Endothelial cell of umbilical vein (primary cell): ENCODE data around the gene GLCE. TPM values are rescaled to one million over a fixed set of nuclear protein-coding genes. Genes with fewer than 3 reads are reported as not detected.

ENCODE experiments used
- BruUV-seq: library from RNA; stranded (reverse); fragments of 400-500 nt; replicated peaks from 2 replicates; lab custom pipeline; 2021; lab: Mats Ljungman, UMichigan
- CTCF ChIA-PET: fragments of 300-600, 350-600 bp; sonication (Branson Sonifier 250); formaldehyde crosslinking; loops from one replicate; lab custom pipeline; 2021; ENCODE audit warnings: antibody characterized with exemption, inconsistent platforms; lab: Charles Lee
- POLR2A ChIA-PET: fragments of 300-600, 350-600 bp; sonication (Branson Sonifier 250); formaldehyde crosslinking; loops from one replicate; lab custom pipeline; 2021; ENCODE audit warnings: antibody characterized with exemption, inconsistent platforms; lab: Charles Lee
- DNase-seq: peaks from one replicate; pipeline ENCODE4 v3.0.0-alpha.2; 2011; ENCODE audit warnings: low read depth, low spot score
- FAIRE-seq: peaks from 2 replicates; lab custom pipeline; 2011; peaks lifted over from hg19 to GRCh38; lab: Jason Lieb, UNC
- H2AFZ ChIP-seq: 2 replicates; pipeline ENCODE4 v1.6.0; 2012; ENCODE audit warnings: low read depth, low read length, control low read depth, inconsistent platforms
- H3K27ac ChIP-seq: 2 replicates; pipeline ENCODE4 v1.5.1; 2011; ENCODE audit warnings: low read depth, mild to moderate bottlenecking, control low read depth, low read length, moderate library complexity; ENCODE audit not compliant: insufficient read depth
- H3K27me3 ChIP-seq, 2 experiments: 2 replicates each; pipeline versions ENCODE4 v1.6.0 to v1.6.1; 2011; ENCODE audit warnings: low read length in 2 of 2, mixed read lengths in 1 of 2; ENCODE audit not compliant: control insufficient read depth in 2 of 2, insufficient read depth in 2 of 2
- H3K36me3 ChIP-seq, 2 experiments: 2 replicates in 1 of 2; 3 replicates in 1 of 2; pipeline ENCODE4 v1.5.1; 2011; ENCODE audit warnings: low read length in 2 of 2, mild to moderate bottlenecking in 1 of 2, moderate library complexity in 1 of 2; ENCODE audit not compliant: control insufficient read depth in 2 of 2, insufficient read depth in 2 of 2; ENCODE audit errors: extremely low read depth in 1 of 2
- H3K4me1 ChIP-seq: 3 replicates; pipeline ENCODE4 v1.5.1; 2011; ENCODE audit warnings: mild to moderate bottlenecking, low read length; ENCODE audit not compliant: control insufficient read depth, insufficient read depth; ENCODE audit errors: extremely low read depth
- H3K4me2 ChIP-seq: 2 replicates; pipeline ENCODE4 v1.6.1; 2011; ENCODE audit warnings: low read length, control low read depth, mixed read lengths; ENCODE audit not compliant: insufficient read depth
- H3K4me3 ChIP-seq, 3 experiments: fragments of 200-600 bp in 1 of 3; sonication (generic), shearing (Covaris generic) in 1 of 3; replicated peaks in 1 of 3; 2 replicates each; pipeline ENCODE4 v1.5.1; 2011 to 2016; ENCODE audit warnings: control low read depth in 3 of 3, low read length in 3 of 3, mild to moderate bottlenecking in 2 of 3, inconsistent platforms in 1 of 3, low read depth in 1 of 3, moderate library complexity in 1 of 3; ENCODE audit not compliant: insufficient read depth in 1 of 3
- H3K79me2 ChIP-seq: 2 replicates; pipeline ENCODE4 v1.6.0; 2012; ENCODE audit warnings: low read length, inconsistent platforms; ENCODE audit not compliant: control insufficient read depth, insufficient read depth
- H3K9ac ChIP-seq: replicated peaks from 2 replicates; pipeline ENCODE3; 2011; ENCODE audit warnings: low read length, control low read depth; ENCODE audit not compliant: insufficient read depth; ENCODE audit errors: extremely low read depth
- H3K9me1 ChIP-seq: replicated peaks from 3 replicates; pipeline ENCODE4 v1.6.0; 2011; ENCODE audit warnings: mild to moderate bottlenecking, low read length; ENCODE audit not compliant: control insufficient read depth, insufficient read depth; ENCODE audit errors: extremely low read depth
- H3K9me3 ChIP-seq: replicated peaks from 2 replicates; pipeline ENCODE4 v1.5.1; 2012; ENCODE audit warnings: low read length, inconsistent platforms; ENCODE audit not compliant: control insufficient read depth, insufficient read depth
- H4K20me1 ChIP-seq: replicated peaks from 2 replicates; pipeline ENCODE3; 2011; ENCODE audit warnings: mild to moderate bottlenecking, low read length; ENCODE audit not compliant: control insufficient read depth, insufficient read depth; ENCODE audit errors: extremely low read depth
- CTCF ChIP-seq, 2 donors: IDR thresholded peaks; 1 replicate in 1 of 2; 2 replicates in 1 of 2; pipeline ENCODE4 v1.5.1; 2011; ENCODE audit warnings: low read length in 2 of 2, mild to moderate bottlenecking in 2 of 2, moderate library complexity in 2 of 2, control low read depth in 1 of 2, inconsistent platforms in 1 of 2, low read depth in 1 of 2; ENCODE audit not compliant: insufficient read depth in 1 of 2; ENCODE audit errors: extremely low read depth in 1 of 2
- EZH2 ChIP-seq: IDR thresholded peaks from 2 replicates; pipeline ENCODE4 v1.6.1; 2012; ENCODE audit warnings: borderline replicate concordance, low read depth, mild to moderate bottlenecking, moderate library complexity, low read length, inconsistent platforms; ENCODE audit not compliant: severe bottlenecking
- FOS ChIP-seq: IDR thresholded peaks from 2 replicates; pipeline ENCODE4 v1.6.1; 2011; ENCODE audit warnings: mild to moderate bottlenecking, low read length, moderate library complexity, borderline replicate concordance; ENCODE audit not compliant: insufficient read depth
- GATA2 ChIP-seq: IDR thresholded peaks from 2 replicates; pipeline ENCODE4 v1.7.0; 2011; ENCODE audit warnings: low read depth, mild to moderate bottlenecking, moderate library complexity, mixed read lengths, low read length; ENCODE audit not compliant: insufficient read length, insufficient read depth
- JUN ChIP-seq: IDR thresholded peaks from 2 replicates; pipeline ENCODE4 v1.6.1; 2011; ENCODE audit warnings: borderline replicate concordance, low read depth; ENCODE audit not compliant: insufficient read length, insufficient read depth
- MAX ChIP-seq: IDR thresholded peaks from 2 replicates; pipeline ENCODE4 v1.6.1; 2011; ENCODE audit not compliant: insufficient read depth, insufficient read length
- MYC ChIP-seq: IDR thresholded peaks from one replicate; pipeline ENCODE4 v1.6.1; 2011; ENCODE audit warnings: mild to moderate bottlenecking, low read depth, low read length
- POLR2A ChIP-seq: IDR thresholded peaks from 2 replicates; pipeline ENCODE4 v1.6.1; 2012; ENCODE audit warnings: low read depth, mild to moderate bottlenecking, control low read depth, low read length
- POLR2AphosphoS5 ChIP-seq: IDR thresholded peaks from 2 replicates; pipeline ENCODE4 v1.6.1; 2012; ENCODE audit warnings: low read depth, mild to moderate bottlenecking, control low read depth, low read length, moderate library complexity; ENCODE audit not compliant: insufficient read depth
- dilution Hi-C: fragments of 300-500 bp; cut with MboI; formaldehyde crosslinking; loops from one replicate; pipeline ENCODE4 v1.15.0; 2019; ENCODE audit warnings: low sequenced_read_pairs; ENCODE audit not compliant: extremely low pct_ligation_motif_present
- intact Hi-C: fragments of 100-400 bp; cut with micrococcal nuclease; formaldehyde crosslinking; loops from one replicate; pipeline ENCODE4 v1.10.0; 2022
- polyA plus RNA-seq, 4 experiments: library from polyadenylated mRNA; depleted of rRNA in 3 of 4; stranded (reverse) in 3 of 4; unstranded in 1 of 4; fragments of >200 nt; gene quantifications; 2 replicates each; pipeline versions ENCODE4 v1.2.1 to v1.2.3, GENCODE V29; 2011 to 2012; ENCODE audit warnings: missing spikeins in 1 of 4
- total RNA-seq: library from RNA; stranded (reverse); gene quantifications from 2 replicates; pipeline ENCODE4 v1.2.3, GENCODE V29; 2021

Gene GLCE
- total and polyA plus RNA-seq, 2 donors (not counting 3 experiments of a cell fraction or from before 2014, with no cell fraction given) = 48.1 to 86.6 TPM

DNA sequence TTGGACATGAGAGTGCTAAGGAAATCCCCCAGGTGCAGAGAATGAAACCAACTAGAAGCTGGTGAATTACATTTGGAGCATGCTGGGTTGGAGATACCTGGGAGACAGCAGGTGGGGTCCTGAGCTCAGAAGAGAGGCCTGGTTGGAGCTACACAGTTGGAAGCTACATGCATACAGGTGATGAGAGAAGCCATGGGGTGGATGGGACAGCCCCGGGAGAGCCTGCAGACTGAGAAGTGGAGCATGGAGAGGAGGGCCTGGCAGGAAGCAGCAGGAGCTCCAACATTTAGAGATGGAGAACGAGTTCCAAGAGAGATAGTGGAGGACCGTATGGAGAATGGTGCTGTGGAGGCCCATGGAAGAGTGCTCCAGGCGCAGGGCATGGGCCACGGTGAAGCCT lies 148.5 kb downstream of the GLCE start:
- Histone ChIP-seq H3K27me3 (no peaks in the 10 kb centered on the region), H3K79me2 (no peaks in the 10 kb centered on the region), H2AFZ (no peak overlapping the region), H3K4me3 (no peak overlapping the region), H3K4me2 (no peak overlapping the region), H3K27ac (no peak overlapping the region), H3K9me3 (no peaks in the 10 kb centered on the region), H3K4me1 (peaks cover 7% of the 10 kb centered on the region), H4K20me1 (no peaks in the 10 kb centered on the region), H3K9ac (no peak overlapping the region), H3K36me3 (no peaks in the 10 kb centered on the region), H3K9me1 (no peaks in the 10 kb centered on the region)
- intact Hi-C loops (no loop called here), dilution Hi-C loops (no loop called here)
- ChIA-PET POLR2A (no interaction called here), CTCF (interaction anchor here (0.5 to 1.7 kb wide), 3 partner anchors 10 to 31 kb away, joined by 3 to 6 read pairs (median 3); no protein-coding TSS in a partner anchor)
- TF ChIP-seq MAX (no peak), FOS (no peak), POLR2A (no peak), POLR2AphosphoS5 (no peak), MYC (no peak), GATA2 (no peak), JUN (no peak), EZH2 (no peak), CTCF (IDR thresholded peaks at IDR 0.05; ENCODE audit: extremely low read depth in 1 of 2, insufficient read depth in 1 of 2, low read depth in 1 of 2, low read length in 2 of 2) (no peak)
- no peak for FAIRE-seq
- no TSS peak for BruUV-seq
- no peak for DNase-seq
